Trophoblast cell (in vitro differentiated cells and primary cell): ENCODE measurements around the gene FAM222A.

ENCODE experiments used
- DNase-seq, 2 donors: peaks; one replicate each; pipeline ENCODE4 v3.0.0-alpha.2; 2016
- H2AFZ ChIP-seq: 2 replicates; pipeline ENCODE4 v1.6.1; 2013; ENCODE audit warnings: low read length, moderate library complexity, mild to moderate bottlenecking; ENCODE audit not compliant: insufficient read depth, poor library complexity
- H2AK5ac ChIP-seq: 2 replicates; pipeline ENCODE4 v1.6.1; 2013; ENCODE audit warnings: mild to moderate bottlenecking, low read length
- H2BK120ac ChIP-seq: 2 replicates; pipeline ENCODE4 v1.6.1; 2013; ENCODE audit warnings: low read length, mild to moderate bottlenecking, moderate library complexity; ENCODE audit not compliant: insufficient read depth, poor library complexity
- H2BK12ac ChIP-seq: 2 replicates; pipeline ENCODE4 v1.6.1; 2013; ENCODE audit warnings: mild to moderate bottlenecking, low read length, moderate library complexity
- H2BK5ac ChIP-seq: 2 replicates; pipeline ENCODE4 v1.6.1; 2013; ENCODE audit warnings: low read length, low read depth, moderate library complexity, mild to moderate bottlenecking; ENCODE audit not compliant: poor library complexity
- H3K14ac ChIP-seq: 2 replicates; pipeline ENCODE4 v1.6.1; 2013; ENCODE audit warnings: mild to moderate bottlenecking, low read length
- H3K18ac ChIP-seq: 2 replicates; pipeline ENCODE4 v1.6.1; 2013; ENCODE audit warnings: mild to moderate bottlenecking, low read length
- H3K23ac ChIP-seq: 2 replicates; pipeline ENCODE4 v1.6.1; 2013; ENCODE audit warnings: low read length
- H3K27ac ChIP-seq: 2 replicates; pipeline ENCODE4 v1.5.1; 2013; ENCODE audit warnings: low read depth, mild to moderate bottlenecking, inconsistent platforms, low read length, moderate library complexity
- H3K27me3 ChIP-seq: 2 replicates; pipeline ENCODE4 v1.6.1; 2013; ENCODE audit warnings: inconsistent platforms, mild to moderate bottlenecking, low read length, moderate library complexity; ENCODE audit not compliant: insufficient read depth
- H3K36me3 ChIP-seq, 2 experiments: 1 replicate in 1 of 2; 2 replicates in 1 of 2; pipeline ENCODE4 v1.6.1; 2013; ENCODE audit warnings: low read length in 2 of 2, mild to moderate bottlenecking in 2 of 2, moderate library complexity in 1 of 2; ENCODE audit not compliant: insufficient read depth in 2 of 2, control insufficient read depth in 1 of 2
- H3K4ac ChIP-seq: 2 replicates; pipeline ENCODE4 v1.6.1; 2013; ENCODE audit warnings: low read depth, mild to moderate bottlenecking, low read length, moderate library complexity
- H3K4me1 ChIP-seq, 2 experiments: 1 replicate in 1 of 2; 2 replicates in 1 of 2; pipeline ENCODE4 v1.6.1; 2013; ENCODE audit warnings: low read length in 2 of 2, mild to moderate bottlenecking in 2 of 2, moderate library complexity in 1 of 2; ENCODE audit not compliant: insufficient read depth in 2 of 2, control insufficient read depth in 1 of 2
- H3K4me2 ChIP-seq: 2 replicates; pipeline ENCODE4 v1.6.1; 2013; ENCODE audit warnings: inconsistent platforms, mild to moderate bottlenecking, low read length, moderate library complexity
- H3K4me3 ChIP-seq: 2 replicates; pipeline ENCODE4 v1.5.1; 2013; ENCODE audit warnings: mild to moderate bottlenecking, low read depth, low read length, inconsistent platforms
- H3K79me1 ChIP-seq: one replicate; pipeline ENCODE4 v1.6.1; 2013; ENCODE audit warnings: low read length
- H3K79me2 ChIP-seq: 2 replicates; pipeline ENCODE4 v1.6.1; 2013; ENCODE audit warnings: low read length, mild to moderate bottlenecking; ENCODE audit not compliant: control insufficient read depth, insufficient read depth, poor library complexity
- H3K9ac ChIP-seq: 2 replicates; pipeline ENCODE4 v1.6.1; 2013; ENCODE audit warnings: mild to moderate bottlenecking, low read length
- H3K9me3 ChIP-seq: 2 replicates; pipeline ENCODE4 v1.6.1; 2013; ENCODE audit warnings: low read depth, mild to moderate bottlenecking, control low read depth, inconsistent platforms, low read length; ENCODE audit not compliant: insufficient read depth
- H4K12ac ChIP-seq: 2 replicates; pipeline ENCODE4 v1.6.1; 2013; ENCODE audit warnings: low read depth, mild to moderate bottlenecking, low read length, moderate library complexity
- H4K8ac ChIP-seq: 2 replicates; pipeline ENCODE4 v1.6.1; 2013; ENCODE audit warnings: low read depth, mild to moderate bottlenecking, low read length, moderate library complexity
- H4K91ac ChIP-seq: one replicate; pipeline ENCODE4 v1.6.1; 2013; ENCODE audit warnings: low read depth, mild to moderate bottlenecking, low read length, moderate library complexity
- WGBS: extraction: QIAGEN DNeasy Blood & Tissue Kit; methylation state at CpG from one replicate; pipeline ENCODE4 v1.1.7; 2013; ENCODE audit warnings: missing lambda C conversion rate; ENCODE audit not compliant: insufficient read length, insufficient coverage; ENCODE audit errors: extremely low coverage; 5-methylcytosine and 5-hydroxymethylcytosine counted together

FAM222A gene

GRCh38 chr12:109686523-109686922 lies 27.1 kb upstream of the FAM222A start:
- Histone ChIP-seq H3K4me3 (no peak overlapping the region), H3K4me1 (no peaks in the 10 kb centered on the region), H3K4me2 (no peak overlapping the region), H4K12ac (no peak overlapping the region), H3K27me3 (no peaks in the 10 kb centered on the region), H2BK120ac (no peak overlapping the region), H3K9ac (no peak overlapping the region), H2BK5ac (no peak overlapping the region), H4K91ac (no peak overlapping the region), H3K14ac (no peak overlapping the region), H4K8ac (no peak overlapping the region), H3K79me2 (no peaks in the 10 kb centered on the region), H3K18ac (no peak overlapping the region), H3K4ac (no peak overlapping the region), H2AFZ (no peak overlapping the region), H2BK12ac (no peak overlapping the region), H2AK5ac (no peak overlapping the region), H3K36me3 (no peaks in the 10 kb centered on the region), H3K27ac (no peak overlapping the region), H3K23ac (no peak overlapping the region), H3K79me1 (no peaks in the 10 kb centered on the region), H3K9me3 (no peaks in the 10 kb centered on the region)
- no CpG with 5 or more reads among the region's 7 CpGs for WGBS
- DNase-seq = no peak

GRCh38 chr12:109687250-109687649 lies 26.4 kb upstream of the FAM222A start:
- H2BK120ac ChIP-seq = no peak overlapping the region
- WGBS = no CpG with 5 or more reads among the region's 6 CpGs
- no peak overlapping the region for H2AK5ac ChIP-seq
- H3K79me2 ChIP-seq = no peaks in the 10 kb centered on the region
- no peaks in the 10 kb centered on the region for H3K79me1 ChIP-seq
- H3K14ac ChIP-seq = no peak overlapping the region
- no peak overlapping the region for H3K27ac ChIP-seq
- H4K91ac ChIP-seq = no peak overlapping the region
- H2BK12ac ChIP-seq = no peak overlapping the region
- H3K36me3 ChIP-seq = no peaks in the 10 kb centered on the region
- no peak overlapping the region for H3K4ac ChIP-seq
- no peaks in the 10 kb centered on the region for H3K27me3 ChIP-seq
- no peak for DNase-seq
- no peak overlapping the region for H2BK5ac ChIP-seq
- H3K9me3 ChIP-seq = no peaks in the 10 kb centered on the region
- no peaks in the 10 kb centered on the region for H3K4me1 ChIP-seq
- no peak overlapping the region for H4K8ac ChIP-seq
- H3K9ac ChIP-seq = no peak overlapping the region
- H4K12ac ChIP-seq = no peak overlapping the region
- H3K23ac ChIP-seq = no peak overlapping the region
- no peak overlapping the region for H3K18ac ChIP-seq
- H3K4me2 ChIP-seq = no peak overlapping the region
- H3K4me3 ChIP-seq = no peak overlapping the region
- no peak overlapping the region for H2AFZ ChIP-seq

GRCh38 chr12:109689426-109689825 lies 24.2 kb upstream of the FAM222A start:
- no CpG with 5 or more reads among the region's 3 CpGs for WGBS
- H3K27ac ChIP-seq = no peak overlapping the region
- no peak overlapping the region for H3K4me2 ChIP-seq
- no peak overlapping the region for H3K14ac ChIP-seq
- no peaks in the 10 kb centered on the region for H3K79me2 ChIP-seq
- H3K4me3 ChIP-seq = no peak overlapping the region
- H2BK12ac ChIP-seq = no peak overlapping the region
- no peaks in the 10 kb centered on the region for H3K9me3 ChIP-seq
- no peak overlapping the region for H2AFZ ChIP-seq
- no peak overlapping the region for H4K91ac ChIP-seq
- no peak overlapping the region for H3K23ac ChIP-seq
- no peak overlapping the region for H4K8ac ChIP-seq
- H3K4ac ChIP-seq = no peak overlapping the region
- no peaks in the 10 kb centered on the region for H3K79me1 ChIP-seq
- H2AK5ac ChIP-seq = no peak overlapping the region
- H3K27me3 ChIP-seq = no peaks in the 10 kb centered on the region
- H2BK5ac ChIP-seq = no peak overlapping the region
- H3K4me1 ChIP-seq = no peaks in the 10 kb centered on the region
- no peak overlapping the region for H3K9ac ChIP-seq
- no peak overlapping the region for H3K18ac ChIP-seq
- no peak overlapping the region for H4K12ac ChIP-seq
- no peaks in the 10 kb centered on the region for H3K36me3 ChIP-seq
- no peak overlapping the region for H2BK120ac ChIP-seq
- no peak for DNase-seq

GRCh38 chr12:109693160-109693559 lies 20.5 kb upstream of the FAM222A start:
- Histone ChIP-seq H2AFZ (no peak overlapping the region), H3K14ac (no peak overlapping the region), H3K4ac (no peak overlapping the region), H2BK12ac (no peak overlapping the region), H3K27ac (no peak overlapping the region), H3K18ac (no peak overlapping the region), H3K4me3 (no peak overlapping the region), H3K79me2 (no peaks in the 10 kb centered on the region), H3K4me1 (no peaks in the 10 kb centered on the region), H2BK120ac (no peak overlapping the region), H2BK5ac (no peak overlapping the region), H4K12ac (no peak overlapping the region), H2AK5ac (no peak overlapping the region), H3K23ac (no peak overlapping the region), H3K27me3 (no peaks in the 10 kb centered on the region), H4K8ac (no peak overlapping the region), H4K91ac (no peak overlapping the region), H3K79me1 (no peaks in the 10 kb centered on the region), H3K9me3 (no peaks in the 10 kb centered on the region), H3K9ac (no peak overlapping the region), H3K36me3 (no peaks in the 10 kb centered on the region), H3K4me2 (no peak overlapping the region)
- no CpG with 5 or more reads among the region's 1 CpG for WGBS
- no peak for DNase-seq
